Transverse colon (tissue), 4 donors: ENCODE measurements around the gene PXT1. TPM values are rescaled to one million over a fixed set of nuclear protein-coding genes. Genes with fewer than 3 reads are reported as not detected.

Experiments
- DNase-seq: peaks from one replicate; pipeline ENCODE4 v3.0.0-alpha.2; 2019
- H3K27ac ChIP-seq, 4 donors: fragments of 200-600 bp; sonication (generic); 2 replicates each; pipeline ENCODE4 v1.5.1; 2016 to 2018; ENCODE audit warnings: inconsistent platforms in 4 of 4
- H3K27me3 ChIP-seq: fragments of 200-600 bp; sonication (generic); 2 replicates; pipeline ENCODE4 v1.5.1; 2017; ENCODE audit warnings: inconsistent platforms
- H3K36me3 ChIP-seq, 4 donors: fragments of 200-600 bp; sonication (generic); 2 replicates each; pipeline ENCODE4 v1.5.1; 2017 to 2019; ENCODE audit warnings: inconsistent platforms in 4 of 4
- H3K4me1 ChIP-seq, 4 donors: fragments of 200-600 bp; sonication (generic); 2 replicates each; pipeline ENCODE4 v1.5.1; 2017 to 2020; ENCODE audit warnings: inconsistent platforms in 4 of 4
- H3K4me3 ChIP-seq, 4 donors: fragments of 200-600 bp; sonication (generic); 1 replicate in 1 of 4; 2 replicates in 3 of 4; pipeline versions ENCODE4 v1.5.1 to v1.6.1; 2017 to 2019; ENCODE audit warnings: inconsistent platforms in 4 of 4
- H3K9me3 ChIP-seq, 2 donors: fragments of 200-600 bp; sonication (generic); 2 replicates each; pipeline ENCODE4 v1.5.1; 2017 to 2019; ENCODE audit warnings: inconsistent platforms in 2 of 2
- EP300 ChIP-seq: sonication (generic); formaldehyde crosslinking; IDR thresholded peaks from one replicate; pipeline ENCODE4 v1.6.1; 2017; ENCODE audit warnings: antibody characterized with exemption, low read depth
- POLR2A ChIP-seq: fragments of 450-650 bp; IDR thresholded peaks from one replicate; pipeline ENCODE4 v1.6.1; 2016; ENCODE audit warnings: antibody characterized with exemption, mild to moderate bottlenecking, moderate library complexity
- POLR2AphosphoS5 ChIP-seq, 3 donors: sonication (generic); formaldehyde crosslinking; IDR thresholded peaks; one replicate each; pipeline ENCODE4 v1.6.1; 2016; ENCODE audit warnings: antibody characterized with exemption in 3 of 3
- WGBS, 2 donors: methylation state at CpG; one replicate each; pipeline ENCODE4 v1.1.5; 2018; ENCODE audit warnings: low coverage in 1 of 2; 5-methylcytosine and 5-hydroxymethylcytosine counted together
- in situ Hi-C, 4 donors: fragments of 200-750 bp; cut with MboI; loops; one replicate each; pipeline versions ENCODE4 v1.15.0 to v1.15.1; 2017; ENCODE audit warnings: low sequenced_read_pairs in 3 of 4, low pct_ligation_motif_present in 1 of 4, low pct_unique_long_range_greater_than_20kb in 1 of 4
- intact Hi-C: fragments of 100-400 bp; cut with DNase I; formaldehyde crosslinking; loops from one replicate; pipeline ENCODE4 v1.15.1; 2023; ENCODE audit warnings: low total_unique reads
- small RNA-seq, 4 donors: library from RNA; depleted of rRNA; stranded (forward); fragments of <200 nt; gene quantifications; one replicate each; pipeline ENCODE3, GENCODE V24; 2016
- total RNA-seq, 4 donors: library from RNA; depleted of rRNA; stranded (reverse); fragments of >200 nt; gene quantifications; one replicate each; pipeline ENCODE4 v1.1.0, GENCODE V29; 2016
- TF ChIP-seq, protein P1 (sequence below), 5 experiments: fragments of 200-600 bp in 3 of 5; fragments of 450-650 bp in 2 of 5; sonication (generic) in 3 of 5; IDR thresholded peaks; 1 replicate in 2 of 5; 2 replicates in 3 of 5; pipeline ENCODE4 v1.5.1; 2016 to 2017; ENCODE audit warnings: antibody characterized with exemption in 5 of 5, inconsistent platforms in 3 of 5, mild to moderate bottlenecking in 2 of 5, moderate library complexity in 1 of 5

PXT1 gene
- total RNA-seq, 4 donors from 2014 or later, result 0.14 TPM; not detected in 3

DNA sequence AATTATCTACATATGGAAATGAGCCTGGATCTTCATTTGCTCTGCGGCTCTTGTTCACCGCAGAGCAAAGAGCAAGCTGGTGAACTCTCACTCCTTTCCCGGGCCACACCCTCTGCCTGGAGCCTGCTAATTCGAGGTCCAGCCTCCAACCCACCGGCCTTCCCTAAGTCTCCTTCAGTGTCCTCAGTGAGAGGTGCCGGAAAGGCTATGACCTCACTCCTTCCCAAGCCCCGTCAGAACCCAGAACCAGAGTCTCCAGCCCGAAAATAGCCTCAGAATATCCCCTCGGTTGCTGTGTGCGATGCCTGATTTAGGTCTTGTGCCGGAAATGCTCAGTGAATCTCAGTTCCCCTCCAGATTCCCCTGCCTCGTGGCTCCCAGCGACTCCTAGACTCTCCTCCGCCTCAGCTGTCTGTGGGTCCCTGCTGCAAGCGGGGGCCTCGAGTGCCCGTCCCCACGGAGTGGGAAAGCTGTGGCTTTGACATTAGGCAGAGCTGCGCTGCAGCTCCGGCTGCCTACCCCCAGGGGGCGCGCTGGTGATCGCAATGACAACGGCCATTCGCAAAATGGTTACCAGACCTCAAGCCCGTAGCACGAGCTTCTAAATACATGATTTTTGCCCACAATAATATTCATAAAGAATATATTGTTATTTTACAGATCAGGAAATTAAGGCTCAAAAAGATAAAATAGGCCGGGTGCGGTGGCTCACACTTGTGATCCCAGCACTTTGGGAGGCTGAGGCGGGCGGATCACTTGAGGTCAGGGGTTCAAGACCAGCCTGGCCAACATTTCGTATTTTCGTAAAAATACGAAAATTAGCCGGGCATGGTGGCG is 101.8 kb downstream of the PXT1 start:
- H3K27me3 ChIP-seq, result no peaks in the 10 kb centered on the region
- no peaks in the 10 kb centered on the region for H3K9me3 ChIP-seq
- 24 to 60% methylated on average over 9 to 36 of the region's 36 CpGs for WGBS, 2 donors
- peak overlapping the region; percentile 85 to 94 (median 88) for H3K27ac ChIP-seq
- TF ChIP-seq POLR2A (peak; percentile 45), POLR2AphosphoS5 (IDR thresholded peaks at IDR 0.05) (peak in 2 of 3 donors; percentile 20 to 23), EP300 (no peak)
- TF ChIP-seq, protein P1, sequence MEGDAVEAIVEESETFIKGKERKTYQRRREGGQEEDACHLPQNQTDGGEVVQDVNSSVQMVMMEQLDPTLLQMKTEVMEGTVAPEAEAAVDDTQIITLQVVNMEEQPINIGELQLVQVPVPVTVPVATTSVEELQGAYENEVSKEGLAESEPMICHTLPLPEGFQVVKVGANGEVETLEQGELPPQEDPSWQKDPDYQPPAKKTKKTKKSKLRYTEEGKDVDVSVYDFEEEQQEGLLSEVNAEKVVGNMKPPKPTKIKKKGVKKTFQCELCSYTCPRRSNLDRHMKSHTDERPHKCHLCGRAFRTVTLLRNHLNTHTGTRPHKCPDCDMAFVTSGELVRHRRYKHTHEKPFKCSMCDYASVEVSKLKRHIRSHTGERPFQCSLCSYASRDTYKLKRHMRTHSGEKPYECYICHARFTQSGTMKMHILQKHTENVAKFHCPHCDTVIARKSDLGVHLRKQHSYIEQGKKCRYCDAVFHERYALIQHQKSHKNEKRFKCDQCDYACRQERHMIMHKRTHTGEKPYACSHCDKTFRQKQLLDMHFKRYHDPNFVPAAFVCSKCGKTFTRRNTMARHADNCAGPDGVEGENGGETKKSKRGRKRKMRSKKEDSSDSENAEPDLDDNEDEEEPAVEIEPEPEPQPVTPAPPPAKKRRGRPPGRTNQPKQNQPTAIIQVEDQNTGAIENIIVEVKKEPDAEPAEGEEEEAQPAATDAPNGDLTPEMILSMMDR (IDR thresholded peaks at IDR 0.05), result peak; percentile 98 to 99 (median 98)
- no peaks in the 10 kb centered on the region for H3K36me3 ChIP-seq
- DNase-seq, result peak; percentile 86
- in situ Hi-C loops (no loop called here), intact Hi-C loops (no loop called here)
- peak overlapping the region in 3 of 4 donors; percentile 10 to 38 (median 12) for H3K4me3 ChIP-seq
- H3K4me1 ChIP-seq, result peaks cover 7 to 40% (median 23%) of the 10 kb centered on the region in 4 donors

Small RNA genes lying within 50 kb of the gene (small RNA-seq; reads per million reads assigned to genes)
- gene RN7SL502P, result 0 to 0.28 (median 0.09) reads per million in 4 donors

Other genes with a start within 250 kb of the PXT1 start
- gene BRPF3, start 246.1 kb downstream of the PXT1 start, total RNA-seq, result 100 to 1,000 TPM in 2 of 4 donors, 10 to 100 TPM in 2; 74.8 to 209 (median 90.6) TPM
- 1 to 10 TPM in 1 of 4 donors, under 1 TPM in 1, not detected in 2; 0.79 to 1.1 TPM for gene PNPLA1, start 172.8 kb downstream of the PXT1 start, total RNA-seq
- gene BNIP5, start 106.0 kb downstream of the PXT1 start, total RNA-seq, result 10 to 100 TPM in 3 of 4 donors, 1 to 10 TPM in 1; 6.0 to 23.6 (median 14.1) TPM
- 1 to 10 TPM; 1.3 to 4.2 (median 3.0) TPM for gene ETV7, start 55.2 kb downstream of the PXT1 start, total RNA-seq
- gene KCTD20, start 146 bp upstream of the PXT1 start, total RNA-seq, result 10 to 100 TPM; 23.2 to 61.9 (median 29.9) TPM
- 100 to 1,000 TPM in 1 of 4 donors, 10 to 100 TPM in 3; 59.1 to 101 (median 86.4) TPM for gene STK38, start 104.6 kb upstream of the PXT1 start, total RNA-seq
- gene SRSF3, start 151.5 kb upstream of the PXT1 start, total RNA-seq, result 100 to 1,000 TPM; 110 to 177 (median 144) TPM
- 100 to 1,000 TPM in 3 of 4 donors, 10 to 100 TPM in 1; 34.6 to 613 (median 264) TPM for gene CDKN1A, start 235.9 kb upstream of the PXT1 start, total RNA-seq